ENCODE data around the gene BRAT1. TPM values are rescaled to one million over a fixed set of nuclear protein-coding genes. Genes with fewer than 3 reads are reported as not detected.

Gene BRAT1
- total and polyA plus RNA-seq, 2 experiments from 2014 or later = 19.2 to 45.0 TPM

GRCh38 chr7:2501947-2502646 is 53.2 kb downstream of the BRAT1 start:
- TF ChIP-seq EZH2 (IDR thresholded peaks at IDR 0.05; ENCODE audit: borderline replicate concordance) (no peak), EZH2phosphoT487 (IDR thresholded peaks at IDR 0.05; ENCODE audit: low read depth, severe bottlenecking, unreplicated experiment) (no peak), CTCF (IDR thresholded peaks at IDR 0.05; ENCODE audit: poor library complexity) (no peak)
- no peak overlapping the region for H2AFZ ChIP-seq
- WGBS (ENCODE audit: low lambda C conversion rate, missing lambda C conversion rate) = 83% methylated on average over 8 of the region's 9 CpGs
- no peak overlapping the region for H3K4me3 ChIP-seq
- no peak for DNase-seq (ENCODE audit: low spot score)
- no peaks in the 10 kb centered on the region for H3K36me3 ChIP-seq (replicated peaks; ENCODE audit: insufficient read depth, low read depth)
- no peaks in the 10 kb centered on the region for H4K20me1 ChIP-seq (ENCODE audit: insufficient read depth, poor library complexity, severe bottlenecking)
- H3K9me3 ChIP-seq (ENCODE audit: low read depth) = no peaks in the 10 kb centered on the region
- H3K79me2 ChIP-seq = no peaks in the 10 kb centered on the region
- H3K4me1 ChIP-seq (ENCODE audit: insufficient read depth) = peaks cover 9% of the 10 kb centered on the region
- no peaks in the 10 kb centered on the region for H3K27me3 ChIP-seq
- H3K9me2 ChIP-seq (replicated peaks; ENCODE audit: insufficient read depth) = no peaks in the 10 kb centered on the region
- no peak overlapping the region for H3K4me2 ChIP-seq
- no peak overlapping the region for H3K27ac ChIP-seq

GRCh38 chr7:2500701-2501100 is 54.6 kb downstream of the BRAT1 start:
- Histone ChIP-seq H3K27ac (no peak overlapping the region), H3K9me3 (ENCODE audit: low read depth) (no peaks in the 10 kb centered on the region), H4K20me1 (ENCODE audit: insufficient read depth, poor library complexity, severe bottlenecking) (no peaks in the 10 kb centered on the region), H3K4me3 (no peak overlapping the region), H3K4me1 (ENCODE audit: insufficient read depth) (peaks cover 11% of the 10 kb centered on the region), H3K27me3 (no peaks in the 10 kb centered on the region), H2AFZ (no peak overlapping the region), H3K9me2 (replicated peaks; ENCODE audit: insufficient read depth) (no peaks in the 10 kb centered on the region), H3K4me2 (no peak overlapping the region), H3K79me2 (no peaks in the 10 kb centered on the region), H3K36me3 (replicated peaks; ENCODE audit: insufficient read depth, low read depth) (no peaks in the 10 kb centered on the region)
- WGBS (ENCODE audit: low lambda C conversion rate, missing lambda C conversion rate) = 80% methylated on average over 12 of the region's 12 CpGs
- no peak for DNase-seq (ENCODE audit: low spot score)
- TF ChIP-seq EZH2phosphoT487 (IDR thresholded peaks at IDR 0.05; ENCODE audit: low read depth, severe bottlenecking, unreplicated experiment) (no peak), EZH2 (IDR thresholded peaks at IDR 0.05; ENCODE audit: borderline replicate concordance) (no peak), CTCF (IDR thresholded peaks at IDR 0.05; ENCODE audit: poor library complexity) (no peak)

GRCh38 chr7:2499719-2500430 is 55.4 kb downstream of the BRAT1 start:
- Histone ChIP-seq H3K4me1 (ENCODE audit: insufficient read depth) (peaks cover 14% of the 10 kb centered on the region), H3K79me2 (no peaks in the 10 kb centered on the region), H3K9me2 (replicated peaks; ENCODE audit: insufficient read depth) (no peaks in the 10 kb centered on the region), H3K9me3 (ENCODE audit: low read depth) (no peaks in the 10 kb centered on the region), H3K27me3 (no peaks in the 10 kb centered on the region), H2AFZ (no peak overlapping the region), H3K36me3 (replicated peaks; ENCODE audit: insufficient read depth, low read depth) (no peaks in the 10 kb centered on the region), H4K20me1 (ENCODE audit: insufficient read depth, poor library complexity, severe bottlenecking) (no peaks in the 10 kb centered on the region), H3K4me2 (no peak overlapping the region), H3K4me3 (no peak overlapping the region), H3K27ac (no peak overlapping the region)
- DNase-seq (ENCODE audit: low spot score) = no peak
- WGBS (ENCODE audit: low lambda C conversion rate, missing lambda C conversion rate) = 84% methylated on average over 16 of the region's 27 CpGs
- TF ChIP-seq EZH2 (IDR thresholded peaks at IDR 0.05; ENCODE audit: borderline replicate concordance) (no peak), EZH2phosphoT487 (IDR thresholded peaks at IDR 0.05; ENCODE audit: low read depth, severe bottlenecking, unreplicated experiment) (no peak), CTCF (IDR thresholded peaks at IDR 0.05; ENCODE audit: poor library complexity) (no peak)

Data from hepatocyte (in vitro differentiated cells).